Inflammatory macrophage treated with lipopolysaccharide for 1 hour (primary cell): Measurements from ENCODE around the gene TBC1D3E.
"Not testable (repeated sequence)": the region's sequence is repeated elsewhere in the genome, so short reads cannot be mapped to it uniquely, and the experiment has no call there.

Source experiments
- DNase-seq, 2 donors: peaks; one replicate each; pipeline ENCODE4 v3.0.0-alpha.2; 2020 to 2022

TBC1D3E gene

DNA sequence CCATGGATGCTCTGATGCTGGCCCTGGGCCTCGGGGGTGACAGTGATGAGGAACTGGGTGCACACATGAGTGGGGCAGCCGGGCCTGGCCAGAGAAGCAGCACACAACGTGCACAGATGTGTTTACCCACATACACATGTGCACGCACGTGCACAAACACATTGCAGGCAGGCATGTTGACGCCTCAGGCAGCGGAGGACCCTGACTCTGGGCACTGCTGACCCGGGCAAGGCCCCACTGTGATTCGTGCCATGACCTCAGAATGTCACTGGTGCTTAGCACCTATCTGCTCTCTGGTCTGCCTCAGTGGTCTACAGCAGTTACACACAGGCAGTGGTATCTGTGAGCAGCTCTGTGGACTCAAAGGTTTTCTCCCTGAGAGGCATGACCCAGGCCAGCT lies at the start of gene TBC1D3E:
Gene TBC1D3E (plus strand): TSS at position 301 of the 400 bp plus-strand sequence. CDS start 1,545 bp downstream, outside the sequence.
- not testable (repeated sequence) for DNase-seq

DNA sequence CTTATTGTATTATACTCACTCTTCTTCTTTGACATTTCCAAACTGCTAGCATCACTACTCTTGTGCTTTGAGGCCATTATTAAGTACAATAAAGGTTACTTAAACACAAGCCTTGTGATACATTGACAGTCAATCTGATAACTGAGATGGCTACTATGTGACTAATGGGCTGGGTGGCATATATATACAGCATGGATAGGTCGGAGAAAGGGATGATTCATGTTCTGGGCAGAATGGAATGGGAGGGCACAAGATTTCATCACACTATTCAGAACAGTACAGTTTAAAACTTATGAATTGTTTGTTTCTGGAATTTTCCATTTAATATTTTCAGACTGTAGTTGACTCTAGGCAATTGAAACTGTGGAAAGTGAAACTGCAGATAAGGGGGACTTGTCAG lies 40.4 kb upstream of the TBC1D3E start:
- DNase-seq = not testable (repeated sequence)

DNA sequence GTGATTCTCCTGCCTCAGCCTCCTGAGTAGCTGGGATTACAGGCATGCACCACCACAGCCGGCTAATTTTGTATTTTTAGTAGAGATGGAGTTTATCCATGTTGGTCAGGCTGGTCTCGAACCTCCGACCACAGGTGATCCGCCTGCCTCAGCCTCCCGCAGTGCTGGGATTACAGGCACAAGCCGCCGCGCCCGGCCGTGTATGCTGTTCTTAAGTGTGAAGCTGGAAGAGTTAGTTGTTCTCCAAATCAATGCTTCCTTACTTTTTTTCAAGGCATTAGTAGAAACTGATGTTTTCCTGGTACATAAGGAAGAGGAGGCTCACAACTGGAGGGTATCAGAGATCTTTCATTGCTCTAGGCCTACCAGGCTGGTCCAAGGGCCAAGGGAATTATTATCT lies 39.6 kb upstream of the TBC1D3E start:
- not testable (repeated sequence) for DNase-seq

DNA sequence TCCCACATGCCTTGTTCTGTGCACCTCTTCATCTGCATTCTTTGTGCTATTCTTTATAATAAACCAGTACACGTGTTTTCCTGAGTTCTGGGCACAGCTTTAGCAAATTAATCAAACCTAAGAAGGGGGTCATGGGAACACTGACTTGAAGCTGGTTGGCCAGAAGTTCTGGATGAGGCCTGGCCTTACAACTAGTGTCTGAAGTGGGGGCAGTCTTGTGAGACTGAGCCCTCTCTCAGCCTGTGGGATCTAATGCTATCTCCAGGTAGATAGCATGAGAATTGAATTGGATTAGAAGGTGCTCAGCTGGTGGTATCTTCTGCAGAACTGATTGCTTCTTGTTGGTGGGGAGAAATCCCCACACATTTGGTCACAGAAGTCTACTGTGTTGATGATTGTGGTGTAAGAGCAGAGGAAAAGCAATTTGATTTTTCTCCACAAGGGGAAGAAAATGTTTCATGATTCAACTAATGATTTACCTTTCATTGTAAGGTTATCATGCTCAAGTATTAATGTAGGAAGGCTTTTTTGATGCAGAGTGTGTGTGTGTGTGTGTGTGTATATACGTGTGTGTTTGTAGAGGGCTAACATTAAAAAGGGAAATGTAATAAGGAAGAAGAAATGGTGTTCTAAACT lies 33.6 kb upstream of the TBC1D3E start:
- DNase-seq = not testable (repeated sequence)

DNA sequence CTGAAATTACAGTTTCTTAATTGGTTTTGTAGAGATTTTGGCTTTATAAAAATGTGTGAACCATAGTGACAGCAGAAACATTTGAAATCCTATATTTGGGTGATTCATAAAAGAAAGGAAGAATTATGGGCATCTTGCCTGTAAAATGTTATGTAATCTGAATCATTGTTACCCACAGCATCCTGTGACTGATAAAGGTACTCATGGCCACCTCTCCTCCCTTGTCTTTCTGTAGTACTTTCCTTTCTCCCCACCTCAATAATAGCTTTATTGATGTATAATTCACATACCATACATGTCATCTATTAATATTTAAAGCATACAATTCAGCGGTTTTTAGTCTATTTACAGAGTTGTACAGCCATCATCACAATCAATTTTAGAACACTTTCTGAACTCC lies 28.5 kb upstream of the TBC1D3E start:
- not testable (repeated sequence) for DNase-seq

DNA sequence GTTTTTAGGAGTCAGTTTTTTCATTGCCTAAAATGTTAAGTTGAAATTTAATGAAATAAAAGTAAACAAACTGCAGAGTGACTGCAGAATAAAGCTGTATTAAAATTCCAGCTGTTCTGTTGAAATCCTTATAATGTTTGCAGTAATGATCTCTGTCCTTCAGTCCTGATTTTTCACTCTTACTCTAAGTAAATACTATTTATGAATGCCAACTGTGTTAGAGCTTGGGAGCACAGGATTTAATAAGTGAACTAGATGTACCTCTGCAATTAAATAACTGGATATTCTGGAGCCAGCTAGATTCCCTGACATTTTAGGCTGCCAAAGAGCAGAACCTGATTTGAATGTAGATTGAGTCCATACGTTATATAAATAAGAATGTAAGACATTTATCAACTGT lies 7.9 kb upstream of the TBC1D3E start:
- DNase-seq = not testable (repeated sequence)

DNA sequence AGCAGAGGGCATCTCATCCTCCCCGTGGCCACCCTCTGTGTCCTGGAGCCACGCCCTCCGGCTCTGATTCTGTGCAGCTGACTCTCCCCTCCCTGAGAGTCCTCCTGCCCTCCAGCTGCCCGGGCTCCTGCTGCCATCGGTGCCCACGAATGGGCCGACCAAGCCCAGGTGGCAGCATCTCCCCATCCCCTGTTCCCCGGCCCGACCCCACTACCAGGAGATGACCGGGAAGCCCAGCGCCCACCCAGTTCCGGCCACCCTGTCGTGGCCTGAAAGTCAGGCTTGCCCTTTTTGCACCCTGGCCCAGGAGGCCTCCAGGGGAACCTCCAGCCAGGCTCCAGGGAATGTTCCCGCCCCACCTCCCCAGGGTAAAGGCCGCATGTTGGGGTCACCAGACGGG lies 7.1 kb downstream of the TBC1D3E start:
- not testable (repeated sequence) for DNase-seq
